ENCODE data around the gene CEBPA.

- TF ChIP-seq POLR2AphosphoS5 (IDR thresholded peaks at IDR 0.05; ENCODE audit: low read depth, low read length) (no peak), SPI1 (IDR thresholded peaks at IDR 0.05; ENCODE audit: low read depth, low read length) (no peak), PAX5 (IDR thresholded peaks at IDR 0.05; ENCODE audit: insufficient read depth, low read length, severe bottlenecking) (no peak), POLR2A (IDR thresholded peaks at IDR 0.05; ENCODE audit: low read depth, low read length) (no peak), TAF1 (IDR thresholded peaks at IDR 0.05; ENCODE audit: low read depth, low read length) (no peak)
These were observed 34.0 kb downstream of the CEBPA start for GRCh38 chr19:33268162-33268991.
